ENCODE data around the gene MCAM. TPM values are rescaled to one million over a fixed set of nuclear protein-coding genes. Genes with fewer than 3 reads are reported as not detected.

MCAM gene
- total RNA-seq, 1 experiment from 2014 or later: 26.4 TPM

GRCh38 chr11:119334174-119334930 is 17.4 kb upstream of the MCAM start, which contains the start of gene RNF26 (continued):
- no peak for TF ChIP-seq JAZF1 (CRISPR knock-in tag; IDR thresholded peaks at IDR 0.05)
- TF ChIP-seq NFYB (CRISPR knock-in tag; conservative IDR thresholded peaks at IDR 0.05; ENCODE audit: low read depth): peak; percentile 84
- TF ChIP-seq, protein P1, sequence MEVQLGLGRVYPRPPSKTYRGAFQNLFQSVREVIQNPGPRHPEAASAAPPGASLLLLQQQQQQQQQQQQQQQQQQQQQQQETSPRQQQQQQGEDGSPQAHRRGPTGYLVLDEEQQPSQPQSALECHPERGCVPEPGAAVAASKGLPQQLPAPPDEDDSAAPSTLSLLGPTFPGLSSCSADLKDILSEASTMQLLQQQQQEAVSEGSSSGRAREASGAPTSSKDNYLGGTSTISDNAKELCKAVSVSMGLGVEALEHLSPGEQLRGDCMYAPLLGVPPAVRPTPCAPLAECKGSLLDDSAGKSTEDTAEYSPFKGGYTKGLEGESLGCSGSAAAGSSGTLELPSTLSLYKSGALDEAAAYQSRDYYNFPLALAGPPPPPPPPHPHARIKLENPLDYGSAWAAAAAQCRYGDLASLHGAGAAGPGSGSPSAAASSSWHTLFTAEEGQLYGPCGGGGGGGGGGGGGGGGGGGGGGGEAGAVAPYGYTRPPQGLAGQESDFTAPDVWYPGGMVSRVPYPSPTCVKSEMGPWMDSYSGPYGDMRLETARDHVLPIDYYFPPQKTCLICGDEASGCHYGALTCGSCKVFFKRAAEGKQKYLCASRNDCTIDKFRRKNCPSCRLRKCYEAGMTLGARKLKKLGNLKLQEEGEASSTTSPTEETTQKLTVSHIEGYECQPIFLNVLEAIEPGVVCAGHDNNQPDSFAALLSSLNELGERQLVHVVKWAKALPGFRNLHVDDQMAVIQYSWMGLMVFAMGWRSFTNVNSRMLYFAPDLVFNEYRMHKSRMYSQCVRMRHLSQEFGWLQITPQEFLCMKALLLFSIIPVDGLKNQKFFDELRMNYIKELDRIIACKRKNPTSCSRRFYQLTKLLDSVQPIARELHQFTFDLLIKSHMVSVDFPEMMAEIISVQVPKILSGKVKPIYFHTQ (CRISPR knock-in tag; IDR thresholded peaks at IDR 0.05): no peak
- TF ChIP-seq GRHL2 (CRISPR knock-in tag; IDR thresholded peaks at IDR 0.05; ENCODE audit: insufficient replicate concordance, severe bottlenecking): no peak
- TF ChIP-seq ESRRA (CRISPR knock-in tag; IDR thresholded peaks at IDR 0.05; ENCODE audit: borderline replicate concordance): no peak
- TF ChIP-seq SMAD4 (CRISPR knock-in tag; IDR thresholded peaks at IDR 0.05): no peak
- TF ChIP-seq JUN (CRISPR knock-in tag; IDR thresholded peaks at IDR 0.05): no peak
- TF ChIP-seq, protein P2, sequence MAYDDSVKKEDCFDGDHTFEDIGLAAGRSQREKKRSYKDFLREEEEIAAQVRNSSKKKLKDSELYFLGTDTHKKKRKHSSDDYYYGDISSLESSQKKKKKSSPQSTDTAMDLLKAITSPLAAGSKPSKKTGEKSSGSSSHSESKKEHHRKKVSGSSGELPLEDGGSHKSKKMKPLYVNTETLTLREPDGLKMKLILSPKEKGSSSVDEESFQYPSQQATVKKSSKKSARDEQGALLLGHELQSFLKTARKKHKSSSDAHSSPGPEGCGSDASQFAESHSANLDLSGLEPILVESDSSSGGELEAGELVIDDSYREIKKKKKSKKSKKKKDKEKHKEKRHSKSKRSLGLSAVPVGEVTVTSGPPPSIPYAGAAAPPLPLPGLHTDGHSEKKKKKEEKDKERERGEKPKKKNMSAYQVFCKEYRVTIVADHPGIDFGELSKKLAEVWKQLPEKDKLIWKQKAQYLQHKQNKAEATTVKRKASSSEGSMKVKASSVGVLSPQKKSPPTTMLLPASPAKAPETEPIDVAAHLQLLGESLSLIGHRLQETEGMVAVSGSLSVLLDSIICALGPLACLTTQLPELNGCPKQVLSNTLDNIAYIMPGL (CRISPR knock-in tag; IDR thresholded peaks at IDR 0.05): no peak
- TF ChIP-seq, protein P3, sequence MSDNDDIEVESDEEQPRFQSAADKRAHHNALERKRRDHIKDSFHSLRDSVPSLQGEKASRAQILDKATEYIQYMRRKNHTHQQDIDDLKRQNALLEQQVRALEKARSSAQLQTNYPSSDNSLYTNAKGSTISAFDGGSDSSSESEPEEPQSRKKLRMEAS (CRISPR knock-in tag; IDR thresholded peaks at IDR 0.05): peak; percentile 76
- TF ChIP-seq HMGA2 (CRISPR knock-in tag; IDR thresholded peaks at IDR 0.05): no peak
- no peak for TF ChIP-seq PRRX2 (CRISPR knock-in tag; IDR thresholded peaks at IDR 0.05)
- no peak for TF ChIP-seq TCF7 (CRISPR knock-in tag; IDR thresholded peaks at IDR 0.05; ENCODE audit: low read depth)
- TF ChIP-seq ZNF396 (CRISPR knock-in tag; IDR thresholded peaks at IDR 0.05; ENCODE audit: borderline replicate concordance): no peak
- TF ChIP-seq TEAD4 (CRISPR knock-in tag; IDR thresholded peaks at IDR 0.05): no peak
- no peak for TF ChIP-seq ZNF263 (CRISPR knock-in tag; IDR thresholded peaks at IDR 0.05; ENCODE audit: low read depth)
- TF ChIP-seq CBFB (CRISPR knock-in tag; IDR thresholded peaks at IDR 0.05; ENCODE audit: low read depth): no peak
- TF ChIP-seq KAT7 (CRISPR knock-in tag; IDR thresholded peaks at IDR 0.05; ENCODE audit: borderline replicate concordance): no peak
- TF ChIP-seq CREM (CRISPR knock-in tag; IDR thresholded peaks at IDR 0.05): peak; percentile 79
- TF ChIP-seq ETV6 (CRISPR knock-in tag; IDR thresholded peaks at IDR 0.05): no peak
- no peak for TF ChIP-seq ELF4 (CRISPR knock-in tag; IDR thresholded peaks at IDR 0.05; ENCODE audit: low read depth)
- no peak for TF ChIP-seq NR1H2 (CRISPR knock-in tag; IDR thresholded peaks at IDR 0.05)
- TF ChIP-seq, protein P4, sequence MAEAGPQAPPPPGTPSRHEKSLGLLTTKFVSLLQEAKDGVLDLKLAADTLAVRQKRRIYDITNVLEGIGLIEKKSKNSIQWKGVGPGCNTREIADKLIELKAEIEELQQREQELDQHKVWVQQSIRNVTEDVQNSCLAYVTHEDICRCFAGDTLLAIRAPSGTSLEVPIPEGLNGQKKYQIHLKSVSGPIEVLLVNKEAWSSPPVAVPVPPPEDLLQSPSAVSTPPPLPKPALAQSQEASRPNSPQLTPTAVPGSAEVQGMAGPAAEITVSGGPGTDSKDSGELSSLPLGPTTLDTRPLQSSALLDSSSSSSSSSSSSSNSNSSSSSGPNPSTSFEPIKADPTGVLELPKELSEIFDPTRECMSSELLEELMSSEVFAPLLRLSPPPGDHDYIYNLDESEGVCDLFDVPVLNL (CRISPR knock-in tag; IDR thresholded peaks at IDR 0.05; ENCODE audit: borderline replicate concordance, low read depth): no peak
- TF ChIP-seq, protein P5, sequence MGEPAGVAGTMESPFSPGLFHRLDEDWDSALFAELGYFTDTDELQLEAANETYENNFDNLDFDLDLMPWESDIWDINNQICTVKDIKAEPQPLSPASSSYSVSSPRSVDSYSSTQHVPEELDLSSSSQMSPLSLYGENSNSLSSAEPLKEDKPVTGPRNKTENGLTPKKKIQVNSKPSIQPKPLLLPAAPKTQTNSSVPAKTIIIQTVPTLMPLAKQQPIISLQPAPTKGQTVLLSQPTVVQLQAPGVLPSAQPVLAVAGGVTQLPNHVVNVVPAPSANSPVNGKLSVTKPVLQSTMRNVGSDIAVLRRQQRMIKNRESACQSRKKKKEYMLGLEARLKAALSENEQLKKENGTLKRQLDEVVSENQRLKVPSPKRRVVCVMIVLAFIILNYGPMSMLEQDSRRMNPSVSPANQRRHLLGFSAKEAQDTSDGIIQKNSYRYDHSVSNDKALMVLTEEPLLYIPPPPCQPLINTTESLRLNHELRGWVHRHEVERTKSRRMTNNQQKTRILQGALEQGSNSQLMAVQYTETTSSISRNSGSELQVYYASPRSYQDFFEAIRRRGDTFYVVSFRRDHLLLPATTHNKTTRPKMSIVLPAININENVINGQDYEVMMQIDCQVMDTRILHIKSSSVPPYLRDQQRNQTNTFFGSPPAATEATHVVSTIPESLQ (CRISPR knock-in tag; IDR thresholded peaks at IDR 0.05): no peak
- no peak for TF ChIP-seq ZNF423 (CRISPR knock-in tag; IDR thresholded peaks at IDR 0.05)
- no peak for TF ChIP-seq E2F5 (CRISPR knock-in tag; IDR thresholded peaks at IDR 0.05)
- peak; percentile 86 for TF ChIP-seq FOXK1 (CRISPR knock-in tag; IDR thresholded peaks at IDR 0.05)
- peak; percentile 95 for TF ChIP-seq SP1 (CRISPR knock-in tag; conservative IDR thresholded peaks at IDR 0.05)
- no peak for TF ChIP-seq PREB (CRISPR knock-in tag; IDR thresholded peaks at IDR 0.05; ENCODE audit: borderline replicate concordance)

Measured in WTC11 (cell line).